HepG2 (cell line): ENCODE data around the gene CREBRF. TPM values are rescaled to one million over a fixed set of nuclear protein-coding genes. Genes with fewer than 3 reads are reported as not detected.

ENCODE experiments used
- BORCS8-MEF2B ChIP-seq: sonication (generic); formaldehyde crosslinking; IDR thresholded peaks from 2 replicates; pipeline ENCODE4 v1.8.0; 2022; ENCODE audit warnings: mild to moderate bottlenecking, missing genetic modification reagents
- FLYWCH1 ChIP-seq: sonication (generic); formaldehyde crosslinking; IDR thresholded peaks from 2 replicates; pipeline ENCODE4 v1.8.1; 2023; ENCODE audit warnings: mild to moderate bottlenecking, missing genetic modification reagents
- HDAC2 ChIP-seq: sonication (generic); formaldehyde crosslinking; IDR thresholded peaks from 2 replicates; pipeline ENCODE4 v1.4.0; 2020; ENCODE audit warnings: missing genetic modification reagents
- NR2F1 ChIP-seq, 2 experiments: fragments of 450-650 bp in 1 of 2; formaldehyde crosslinking in 1 of 2; IDR thresholded peaks; 2 replicates each; pipeline versions ENCODE4 v1.5.0 to v1.6.1; 2016 to 2020; ENCODE audit warnings: mild to moderate bottlenecking in 1 of 2, missing compliant biosample characterization in 1 of 2, missing genetic modification reagents in 1 of 2, moderate library complexity in 1 of 2
- RARG ChIP-seq: sonication (generic); formaldehyde crosslinking; IDR thresholded peaks from 2 replicates; pipeline ENCODE4 v1.4.0; 2020; ENCODE audit warnings: low read depth, mild to moderate bottlenecking, missing genetic modification reagents
- REPIN1 ChIP-seq: sonication (generic); formaldehyde crosslinking; IDR thresholded peaks from 2 replicates; pipeline ENCODE4 v1.8.0; 2022; ENCODE audit warnings: missing genetic modification reagents, low read depth, mild to moderate bottlenecking, borderline replicate concordance
- SALL1 ChIP-seq: sonication (generic); formaldehyde crosslinking; IDR thresholded peaks from 2 replicates; pipeline ENCODE4 v1.8.0; 2022; ENCODE audit warnings: mild to moderate bottlenecking, missing genetic modification reagents
- SATB2 ChIP-seq: sonication (generic); formaldehyde crosslinking; IDR thresholded peaks from 2 replicates; pipeline ENCODE4 v1.5.0; 2020; ENCODE audit warnings: missing genetic modification reagents
- SP1 ChIP-seq, 2 experiments: fragments of 450-650 bp in 1 of 2; sonication (generic) in 1 of 2; formaldehyde crosslinking in 1 of 2; IDR thresholded peaks; 2 replicates each; pipeline versions ENCODE4 v1.4.0 to v1.6.1; 2016 to 2020; ENCODE audit warnings: missing genetic modification reagents in 1 of 2
- STAG1 ChIP-seq: sonication (generic); formaldehyde crosslinking; IDR thresholded peaks from 2 replicates; pipeline ENCODE4 v1.4.0; 2020; ENCODE audit warnings: missing genetic modification reagents
- TCF12 ChIP-seq, 2 experiments: fragments of 450-650 bp in 1 of 2; sonication (generic) in 1 of 2; formaldehyde crosslinking in 1 of 2; IDR thresholded peaks; 2 replicates each; pipeline versions ENCODE4 v1.6.1 to v1.8.0; 2017 to 2022; ENCODE audit warnings: antibody characterized with exemption in 1 of 2, mild to moderate bottlenecking in 1 of 2, missing genetic modification reagents in 1 of 2, moderate library complexity in 1 of 2
- ZNF331 ChIP-seq: sonication (generic); formaldehyde crosslinking; IDR thresholded peaks from 2 replicates; pipeline ENCODE4 v1.4.0; 2020; ENCODE audit warnings: missing genetic modification reagents
- ZNF432 ChIP-seq: sonication (generic); formaldehyde crosslinking; IDR thresholded peaks from 2 replicates; pipeline ENCODE4 v1.5.0; 2020; ENCODE audit warnings: missing genetic modification reagents, mild to moderate bottlenecking, borderline replicate concordance
- ZNF614 ChIP-seq: IDR thresholded peaks from 2 replicates; pipeline ENCODE4 v1.6.1; 2018; ENCODE audit warnings: missing biosample characterization, missing genetic modification reagents, inconsistent platforms, borderline replicate concordance
- ZNF775 ChIP-seq: sonication (generic); formaldehyde crosslinking; IDR thresholded peaks from 2 replicates; pipeline ENCODE4 v1.4.0; 2020; ENCODE audit warnings: missing genetic modification reagents, mild to moderate bottlenecking, moderate library complexity, borderline replicate concordance
- polyA plus RNA-seq, 8 experiments: library from polyadenylated mRNA; depleted of rRNA in 3 of 8; stranded (reverse) in 7 of 8; unstranded in 1 of 8; fragments of >200 nt; fragmentation: Illumina TruSeq in 4 of 8; extraction: Trizol in 4 of 8; gene quantifications; 2 replicates each; pipeline versions ENCODE4 v1.2.1 to v1.2.3, GENCODE V29; 2011 to 2016; ENCODE audit warnings: low read depth in 4 of 8, missing spikeins in 1 of 8, mixed read lengths in 1 of 8; ENCODE audit not compliant: insufficient read depth in 1 of 8
- total RNA-seq, 5 experiments: library from RNA; depleted of rRNA; stranded (reverse); fragments of >200 nt; fragmentation: Illumina TruSeq; extraction: Trizol; gene quantifications; 2 replicates each; pipeline ENCODE4 v1.2.3, GENCODE V29; 2016; ENCODE audit warnings: low read depth in 1 of 5
- TF ChIP-seq, protein P1 (sequence below): sonication (generic); formaldehyde crosslinking; IDR thresholded peaks from 2 replicates; pipeline ENCODE4 v1.4.0; 2020; ENCODE audit warnings: missing genetic modification reagents, borderline replicate concordance
- TF ChIP-seq, protein P2 (sequence below): IDR thresholded peaks from 2 replicates; pipeline ENCODE4 v1.6.1; 2018; ENCODE audit warnings: missing genetic modification reagents
- TF ChIP-seq, protein P3 (sequence below): sonication (generic); formaldehyde crosslinking; IDR thresholded peaks from 2 replicates; pipeline ENCODE4 v1.5.1; 2020; ENCODE audit warnings: missing genetic modification reagents, mild to moderate bottlenecking, borderline replicate concordance
- TF ChIP-seq, protein P4 (sequence below): sonication (generic); formaldehyde crosslinking; conservative IDR thresholded peaks from 2 replicates; pipeline ENCODE4 v1.8.1; 2023; ENCODE audit warnings: missing genetic modification reagents

Gene CREBRF
- total and polyA plus RNA-seq, 2 of the 13 experiments (the other 11 are each of a cell fraction or from before 2014, with no cell fraction given), result 4.5 to 10.2 TPM

DNA sequence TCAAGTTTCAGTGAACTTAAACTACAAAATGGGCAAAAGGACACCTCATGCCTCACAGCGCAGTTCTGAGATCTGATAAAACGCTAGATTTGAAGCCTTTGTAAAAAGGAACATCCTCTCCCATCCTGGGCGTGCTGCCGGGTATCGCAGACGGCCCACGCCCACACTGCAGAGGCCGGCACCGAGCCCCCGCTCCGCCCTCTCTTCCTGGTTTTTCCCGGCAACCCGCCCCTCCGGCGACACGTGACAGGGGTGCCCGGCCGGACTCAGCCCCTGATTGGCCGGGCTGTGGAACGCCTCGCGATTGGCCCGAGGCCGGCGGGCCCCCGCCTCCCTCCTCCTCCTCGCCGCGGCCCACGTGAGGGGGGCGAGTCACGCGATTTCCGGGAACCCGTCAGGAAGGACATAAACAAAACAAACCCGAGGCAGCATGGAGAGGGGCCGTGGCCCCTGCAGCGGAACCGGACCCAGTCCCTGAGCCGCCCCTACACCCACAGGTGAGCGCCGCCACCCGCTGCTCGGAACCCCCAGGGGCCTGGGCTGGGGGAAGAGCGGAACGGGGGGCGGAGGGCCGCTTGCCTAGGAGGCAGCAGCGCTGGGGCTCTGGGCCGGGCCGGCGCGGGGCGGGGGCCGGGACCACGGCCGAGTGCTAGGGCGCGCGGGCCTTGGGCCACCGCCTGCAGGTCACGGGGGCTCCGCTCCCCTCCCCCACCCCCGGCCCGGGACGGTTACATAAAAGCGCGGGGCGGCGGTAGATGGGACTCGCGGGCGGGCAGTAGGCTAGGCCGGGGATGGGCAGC, at the start of gene CREBRF (continued):
- TF ChIP-seq NR2F1 (CRISPR knock-in tag; IDR thresholded peaks at IDR 0.05) (no peak), ZNF775 (CRISPR knock-in tag) (no peak), RARG (no peak), SP1 (IDR thresholded peaks at IDR 0.05) (no peak), SP1 (CRISPR knock-in tag; IDR thresholded peaks at IDR 0.05) (0 out of 2 replicates have a peak, but pooled peaks have one; percentile 52), FLYWCH1 (CRISPR knock-in tag) (no peak), TCF12 (IDR thresholded peaks at IDR 0.05) (no peak), TCF12 (CRISPR knock-in tag; IDR thresholded peaks at IDR 0.05) (peak; percentile 43; the same call in 1 of the 2 replicates), ZNF432 (no peak), REPIN1 (CRISPR knock-in tag) (no peak; the same call in 1 of the 2 replicates), ZNF614 (CRISPR knock-in tag) (no peak), ZNF331 (CRISPR knock-in tag) (peak; percentile 50; the same call in 1 of the 2 replicates), BORCS8-MEF2B (CRISPR knock-in tag) (0 out of 2 replicates have a peak, but pooled peaks have one; percentile 69), STAG1 (CRISPR knock-in tag) (no peak), SALL1 (peak; percentile 83), SATB2 (no peak), HDAC2 (peak; percentile 15; the same call in 1 of the 2 replicates)
- TF ChIP-seq, protein P1, sequence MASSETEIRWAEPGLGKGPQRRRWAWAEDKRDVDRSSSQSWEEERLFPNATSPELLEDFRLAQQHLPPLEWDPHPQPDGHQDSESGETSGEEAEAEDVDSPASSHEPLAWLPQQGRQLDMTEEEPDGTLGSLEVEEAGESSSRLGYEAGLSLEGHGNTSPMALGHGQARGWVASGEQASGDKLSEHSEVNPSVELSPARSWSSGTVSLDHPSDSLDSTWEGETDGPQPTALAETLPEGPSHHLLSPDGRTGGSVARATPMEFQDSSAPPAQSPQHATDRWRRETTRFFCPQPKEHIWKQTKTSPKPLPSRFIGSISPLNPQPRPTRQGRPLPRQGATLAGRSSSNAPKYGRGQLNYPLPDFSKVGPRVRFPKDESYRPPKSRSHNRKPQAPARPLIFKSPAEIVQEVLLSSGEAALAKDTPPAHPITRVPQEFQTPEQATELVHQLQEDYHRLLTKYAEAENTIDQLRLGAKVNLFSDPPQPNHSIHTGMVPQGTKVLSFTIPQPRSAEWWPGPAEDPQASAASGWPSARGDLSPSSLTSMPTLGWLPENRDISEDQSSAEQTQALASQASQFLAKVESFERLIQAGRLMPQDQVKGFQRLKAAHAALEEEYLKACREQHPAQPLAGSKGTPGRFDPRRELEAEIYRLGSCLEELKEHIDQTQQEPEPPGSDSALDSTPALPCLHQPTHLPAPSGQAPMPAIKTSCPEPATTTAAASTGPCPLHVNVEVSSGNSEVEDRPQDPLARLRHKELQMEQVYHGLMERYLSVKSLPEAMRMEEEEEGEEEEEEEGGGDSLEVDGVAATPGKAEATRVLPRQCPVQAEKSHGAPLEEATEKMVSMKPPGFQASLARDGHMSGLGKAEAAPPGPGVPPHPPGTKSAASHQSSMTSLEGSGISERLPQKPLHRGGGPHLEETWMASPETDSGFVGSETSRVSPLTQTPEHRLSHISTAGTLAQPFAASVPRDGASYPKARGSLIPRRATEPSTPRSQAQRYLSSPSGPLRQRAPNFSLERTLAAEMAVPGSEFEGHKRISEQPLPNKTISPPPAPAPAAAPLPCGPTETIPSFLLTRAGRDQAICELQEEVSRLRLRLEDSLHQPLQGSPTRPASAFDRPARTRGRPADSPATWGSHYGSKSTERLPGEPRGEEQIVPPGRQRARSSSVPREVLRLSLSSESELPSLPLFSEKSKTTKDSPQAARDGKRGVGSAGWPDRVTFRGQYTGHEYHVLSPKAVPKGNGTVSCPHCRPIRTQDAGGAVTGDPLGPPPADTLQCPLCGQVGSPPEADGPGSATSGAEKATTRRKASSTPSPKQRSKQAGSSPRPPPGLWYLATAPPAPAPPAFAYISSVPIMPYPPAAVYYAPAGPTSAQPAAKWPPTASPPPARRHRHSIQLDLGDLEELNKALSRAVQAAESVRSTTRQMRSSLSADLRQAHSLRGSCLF (CRISPR knock-in tag), result no peak
- TF ChIP-seq, protein P2, sequence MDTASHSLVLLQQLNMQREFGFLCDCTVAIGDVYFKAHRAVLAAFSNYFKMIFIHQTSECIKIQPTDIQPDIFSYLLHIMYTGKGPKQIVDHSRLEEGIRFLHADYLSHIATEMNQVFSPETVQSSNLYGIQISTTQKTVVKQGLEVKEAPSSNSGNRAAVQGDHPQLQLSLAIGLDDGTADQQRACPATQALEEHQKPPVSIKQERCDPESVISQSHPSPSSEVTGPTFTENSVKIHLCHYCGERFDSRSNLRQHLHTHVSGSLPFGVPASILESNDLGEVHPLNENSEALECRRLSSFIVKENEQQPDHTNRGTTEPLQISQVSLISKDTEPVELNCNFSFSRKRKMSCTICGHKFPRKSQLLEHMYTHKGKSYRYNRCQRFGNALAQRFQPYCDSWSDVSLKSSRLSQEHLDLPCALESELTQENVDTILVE, result no peak
- TF ChIP-seq, protein P3, sequence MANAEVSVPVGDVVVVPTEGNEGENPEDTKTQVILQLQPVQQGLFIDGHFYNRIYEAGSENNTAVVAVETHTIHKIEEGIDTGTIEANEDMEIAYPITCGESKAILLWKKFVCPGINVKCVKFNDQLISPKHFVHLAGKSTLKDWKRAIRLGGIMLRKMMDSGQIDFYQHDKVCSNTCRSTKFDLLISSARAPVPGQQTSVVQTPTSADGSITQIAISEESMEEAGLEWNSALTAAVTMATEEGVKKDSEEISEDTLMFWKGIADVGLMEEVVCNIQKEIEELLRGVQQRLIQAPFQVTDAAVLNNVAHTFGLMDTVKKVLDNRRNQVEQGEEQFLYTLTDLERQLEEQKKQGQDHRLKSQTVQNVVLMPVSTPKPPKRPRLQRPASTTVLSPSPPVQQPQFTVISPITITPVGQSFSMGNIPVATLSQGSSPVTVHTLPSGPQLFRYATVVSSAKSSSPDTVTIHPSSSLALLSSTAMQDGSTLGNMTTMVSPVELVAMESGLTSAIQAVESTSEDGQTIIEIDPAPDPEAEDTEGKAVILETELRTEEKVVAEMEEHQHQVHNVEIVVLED (CRISPR knock-in tag), result peak; percentile 66; the same call in 1 of the 2 replicates
- TF ChIP-seq, protein P4, sequence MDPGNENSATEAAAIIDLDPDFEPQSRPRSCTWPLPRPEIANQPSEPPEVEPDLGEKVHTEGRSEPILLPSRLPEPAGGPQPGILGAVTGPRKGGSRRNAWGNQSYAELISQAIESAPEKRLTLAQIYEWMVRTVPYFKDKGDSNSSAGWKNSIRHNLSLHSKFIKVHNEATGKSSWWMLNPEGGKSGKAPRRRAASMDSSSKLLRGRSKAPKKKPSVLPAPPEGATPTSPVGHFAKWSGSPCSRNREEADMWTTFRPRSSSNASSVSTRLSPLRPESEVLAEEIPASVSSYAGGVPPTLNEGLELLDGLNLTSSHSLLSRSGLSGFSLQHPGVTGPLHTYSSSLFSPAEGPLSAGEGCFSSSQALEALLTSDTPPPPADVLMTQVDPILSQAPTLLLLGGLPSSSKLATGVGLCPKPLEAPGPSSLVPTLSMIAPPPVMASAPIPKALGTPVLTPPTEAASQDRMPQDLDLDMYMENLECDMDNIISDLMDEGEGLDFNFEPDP (CRISPR knock-in tag), result no peak
